Measurements from ENCODE around the gene INPPL1.

GRCh38 chr11:72228844-72229231 is 4.3 kb downstream of the INPPL1 start:
- no peak for TF ChIP-seq POLR2A (IDR thresholded peaks at IDR 0.05)
- no peak for TF ChIP-seq POLR2AphosphoS5 (IDR thresholded peaks at IDR 0.05; ENCODE audit: insufficient read depth in 1 of 2, low read depth in 1 of 2)

All from vagina (tissue), 2 donors.